Adrenal gland (tissue), 12 donors: ENCODE data around the gene REEP5. TPM values are rescaled to one million over a fixed set of nuclear protein-coding genes. Genes with fewer than 3 reads are reported as not detected.
"Not testable (repeated sequence)": the region's sequence is repeated elsewhere in the genome, so short reads cannot be mapped to it uniquely, and the experiment has no call there.

Experiments
- DNase-seq, 7 donors: peaks; one replicate each; pipeline ENCODE4 v3.0.0-alpha.2; 2019 to 2020
- H3K27ac ChIP-seq, 5 donors: fragments of 200-600 bp; sonication (generic) in 4 of 5; 1 replicate in 3 of 5; 2 replicates in 2 of 5; pipeline versions ENCODE4 v1.5.1 to v1.8.0; 2016 to 2020; ENCODE audit warnings: mild to moderate bottlenecking in 1 of 5
- H3K27me3 ChIP-seq: fragments of 200-600 bp; 2 replicates; pipeline ENCODE4 v1.8.0; 2021
- H3K36me3 ChIP-seq, 2 donors: fragments of 200-600 bp; replicated peaks in 1 of 2; 1 replicate in 1 of 2; 2 replicates in 1 of 2; pipeline versions ENCODE4 v1.5.1 to v1.8.0; 2018 to 2022
- H3K4me1 ChIP-seq, 2 donors: fragments of 200-600 bp; replicated peaks in 1 of 2; 1 replicate in 1 of 2; 2 replicates in 1 of 2; pipeline versions ENCODE4 v1.5.1 to v1.8.0; 2018 to 2021
- H3K4me3 ChIP-seq, 4 donors: fragments of 200-600 bp; sonication (generic) in 3 of 4; one replicate each; pipeline ENCODE4 v1.5.1; 2016 to 2018
- H3K9me3 ChIP-seq, 3 donors: fragments of 200-600 bp; sonication (generic) in 1 of 3; replicated peaks in 1 of 3; 1 replicate in 2 of 3; 2 replicates in 1 of 3; pipeline versions ENCODE4 v1.5.1 to v1.8.0; 2016 to 2021
- CTCF ChIP-seq, 6 experiments: fragments of 450-650 bp in 4 of 6; fragments of 200-600 bp in 2 of 6; sonication (generic) in 1 of 6; IDR thresholded peaks; 1 replicate in 5 of 6; 2 replicates in 1 of 6; pipeline versions ENCODE4 v1.5.1 to v1.8.0; 2016 to 2021; ENCODE audit warnings: antibody characterized with exemption in 6 of 6, mild to moderate bottlenecking in 2 of 6, moderate library complexity in 1 of 6
- POLR2A ChIP-seq, 2 donors: fragments of 450-650 bp; IDR thresholded peaks; one replicate each; pipeline ENCODE4 v1.6.1; 2017; ENCODE audit warnings: antibody characterized with exemption in 2 of 2, mild to moderate bottlenecking in 2 of 2, moderate library complexity in 1 of 2
- whole genome bisulfite sequencing, 4 donors: extraction: QIAGEN DNeasy Blood & Tissue Kit in 2 of 4; methylation state at CpG; one replicate each; pipeline versions ENCODE4 v1.1.5 to v1.1.7; 2013 to 2017; 5-methylcytosine and 5-hydroxymethylcytosine counted together
- intact Hi-C, 2 donors: fragments of 100-400 bp; cut with DNase I; formaldehyde crosslinking; loops; one replicate each; pipeline versions ENCODE4 v1.14.1 to v1.15.0; 2022 to 2023
- polyA plus RNA-seq, 3 donors: library from polyadenylated mRNA; stranded (reverse); fragments of 200-250 nt in 2 of 3; fragments of 350-450 nt in 1 of 3; fragmentation: Illumina TruSeq in 1 of 3; extraction: RNeasy Lipid Tissue Mini Kit (QIAGEN cat#74804) in 1 of 3; gene quantifications; one replicate each; pipeline ENCODE4 v1.2.3, GENCODE V29; 2013 to 2014
- total RNA-seq, 9 donors: library from RNA; depleted of rRNA in 4 of 9; stranded (reverse); fragments of >200 nt in 4 of 9; fragments of 120-200 nt in 1 of 9; fragmentation: NEBNext Ultra II Directional in 1 of 9; extraction: Animal tissue kit (Norgen Biotek cat#: 25700) in 1 of 9; gene quantifications; one replicate each; pipeline versions ENCODE4 v1.1.0 to v1.2.4, GENCODE V29; 2013 to 2023
- donor health status: healthy with polysubstance abuse.
- donor health status: Bipolar disorder and iron deficiency.
- donor health status: DM: yes; HTN: yes; CAD: no.
- donor health status: DM: no; HTN: no; CAD: no.
- donor health status: DM: no; HTN: no; CAD: no.
- donor health status: DM: yes; HTN: yes; CAD: no.

The REEP5 gene
- total and polyA plus RNA-seq, 12 donors: 73.8 to 198 (median 148) TPM

GRCh38 chr5:112902561-112902960, 19.5 kb downstream of the REEP5 start:
- no peak overlapping the region for H3K4me3 ChIP-seq
- no peak overlapping the region for H3K27ac ChIP-seq
- TF ChIP-seq CTCF (IDR thresholded peaks at IDR 0.05) (no peak), POLR2A (IDR thresholded peaks at IDR 0.05) (no peak)
- DNase-seq: no peak
- 94 to 96% (median 95%) methylated on average over 3 of the region's 3 CpGs for WGBS, 4 donors
- H3K4me1 ChIP-seq: peaks cover 2 to 3% of the 10 kb centered on the region in 2 donors
- H3K36me3 ChIP-seq: peaks cover 0 to 38% of the 10 kb centered on the region in 2 donors
- H3K9me3 ChIP-seq: no peaks in the 10 kb centered on the region
- no peaks in the 10 kb centered on the region for H3K27me3 ChIP-seq
- intact Hi-C loops: no loop called here

GRCh38 chr5:112895682-112896081, 26.3 kb downstream of the REEP5 start:
- no peak overlapping the region for H3K27ac ChIP-seq
- no peaks in the 10 kb centered on the region for H3K27me3 ChIP-seq
- intact Hi-C loops: no loop called here
- no peak for DNase-seq
- H3K4me1 ChIP-seq: peaks cover 6 to 22% of the 10 kb centered on the region in 2 donors
- peaks cover 0 to 25% of the 10 kb centered on the region in 2 donors for H3K36me3 ChIP-seq
- no peaks in the 10 kb centered on the region for H3K9me3 ChIP-seq
- 79 to 91% (median 84%) methylated on average over 3 of the region's 3 CpGs for WGBS, 4 donors
- no peak overlapping the region for H3K4me3 ChIP-seq
- TF ChIP-seq POLR2A (IDR thresholded peaks at IDR 0.05) (no peak), CTCF (IDR thresholded peaks at IDR 0.05) (no peak)

GRCh38 chr5:112892776-112893175, 29.3 kb downstream of the REEP5 start:
- intact Hi-C loops: no loop called here
- H3K36me3 ChIP-seq: peaks cover 0 to 12% of the 10 kb centered on the region in 2 donors
- WGBS, 4 donors: 90 to 99% (median 95%) methylated on average over 13 of the region's 13 CpGs
- TF ChIP-seq CTCF (IDR thresholded peaks at IDR 0.05): no peak
- TF ChIP-seq POLR2A (IDR thresholded peaks at IDR 0.05): no peak
- peaks cover 6 to 21% of the 10 kb centered on the region in 2 donors for H3K4me1 ChIP-seq
- no peak for DNase-seq
- H3K27me3 ChIP-seq: no peaks in the 10 kb centered on the region
- no peaks in the 10 kb centered on the region for H3K9me3 ChIP-seq
- H3K4me3 ChIP-seq: no peak overlapping the region
- no peak overlapping the region for H3K27ac ChIP-seq

- H3K4me3 ChIP-seq, H3K9me3 ChIP-seq, H3K27ac ChIP-seq, DNase-seq, intact Hi-C loops, H3K27me3 ChIP-seq: not testable (repeated sequence)
- Histone ChIP-seq H3K4me1 (peaks cover 0 to 16% of the 10 kb centered on the region in 2 donors), H3K36me3 (peaks cover 0 to 18% of the 10 kb centered on the region in 2 donors)
- 80 to 89% (median 84%) methylated on average over 8 of the region's 8 CpGs for WGBS, 4 donors
These were observed 30.0 kb downstream of the REEP5 start for GRCh38 chr5:112892066-112892465.

- intact Hi-C loops: no loop called here
- no peak for TF ChIP-seq CTCF (IDR thresholded peaks at IDR 0.05)
- H3K27ac ChIP-seq: no peak overlapping the region
- WGBS, 4 donors: 78 to 88% (median 87%) methylated on average over 4 of the region's 4 CpGs
- H3K36me3 ChIP-seq: peaks cover 0 to 43% of the 10 kb centered on the region in 2 donors
- H3K9me3 ChIP-seq: no peaks in the 10 kb centered on the region
- no peak for DNase-seq
- H3K4me3 ChIP-seq: no peak overlapping the region
- H3K27me3 ChIP-seq: no peaks in the 10 kb centered on the region
- peaks cover 4 to 16% of the 10 kb centered on the region in 2 donors for H3K4me1 ChIP-seq
These were observed 35.1 kb downstream of the REEP5 start for GRCh38 chr5:112886975-112887374.
